NK-92 treated with Interleukin-12 subunit alpha and Interleukin-12 subunit beta, amount 100 ng/mL, for 24 hours (cell line): ENCODE results near the gene KCNQ5.

Source experiments
- DNase-seq: peaks from one replicate; lab custom pipeline; 2025; lab: John Stamatoyannopoulos, UW

The KCNQ5 gene

DNA sequence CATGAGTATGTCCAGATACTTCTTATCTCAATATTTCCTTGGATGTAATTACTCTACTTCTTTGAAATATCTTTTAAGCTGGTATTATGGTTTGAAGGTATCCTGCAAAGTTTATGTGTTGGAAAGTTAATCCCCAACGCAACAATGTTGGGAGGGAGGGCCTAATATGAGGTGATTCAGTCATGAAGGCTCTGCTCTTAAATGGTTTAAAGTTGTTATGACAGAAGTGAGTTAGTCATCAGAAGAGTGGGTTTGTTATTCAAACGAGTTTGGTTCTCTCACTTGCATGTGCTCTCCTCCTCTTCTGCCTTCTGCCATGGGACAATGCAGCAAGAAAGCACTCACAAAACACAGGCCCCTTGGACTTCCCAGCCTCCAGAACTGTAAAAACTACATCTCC is 176.3 kb downstream of the KCNQ5 start:
- no peak for DNase-seq

DNA sequence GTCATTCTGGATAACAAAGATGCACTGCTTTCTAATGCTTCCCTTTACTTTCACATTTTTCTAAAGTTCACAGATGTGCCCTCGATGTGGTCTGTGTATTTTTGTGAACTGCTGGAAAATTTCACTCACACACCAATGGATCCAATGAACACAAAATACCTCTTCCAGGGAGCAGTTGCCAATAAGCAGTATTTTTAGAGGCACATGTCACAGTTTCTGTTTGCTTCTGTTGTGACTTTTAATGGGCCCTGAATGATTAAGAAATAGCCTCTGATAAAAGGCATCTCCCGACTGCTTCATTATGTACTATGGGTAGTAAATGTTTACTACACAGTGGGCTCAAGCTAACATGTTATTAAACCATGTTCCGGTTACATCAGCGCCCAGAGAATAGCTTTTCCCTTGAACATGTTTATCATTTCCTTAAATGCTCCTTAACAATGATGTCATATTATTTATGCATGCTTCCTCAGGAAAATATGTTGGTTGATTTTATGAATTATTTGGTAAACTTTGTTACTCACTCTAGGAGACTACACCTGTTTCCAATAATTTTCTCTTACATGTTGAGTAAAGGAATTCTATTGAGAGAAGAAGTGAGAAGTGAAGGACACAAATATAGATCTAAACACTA is 188.0 kb downstream of the KCNQ5 start:
- no peak for DNase-seq

DNA sequence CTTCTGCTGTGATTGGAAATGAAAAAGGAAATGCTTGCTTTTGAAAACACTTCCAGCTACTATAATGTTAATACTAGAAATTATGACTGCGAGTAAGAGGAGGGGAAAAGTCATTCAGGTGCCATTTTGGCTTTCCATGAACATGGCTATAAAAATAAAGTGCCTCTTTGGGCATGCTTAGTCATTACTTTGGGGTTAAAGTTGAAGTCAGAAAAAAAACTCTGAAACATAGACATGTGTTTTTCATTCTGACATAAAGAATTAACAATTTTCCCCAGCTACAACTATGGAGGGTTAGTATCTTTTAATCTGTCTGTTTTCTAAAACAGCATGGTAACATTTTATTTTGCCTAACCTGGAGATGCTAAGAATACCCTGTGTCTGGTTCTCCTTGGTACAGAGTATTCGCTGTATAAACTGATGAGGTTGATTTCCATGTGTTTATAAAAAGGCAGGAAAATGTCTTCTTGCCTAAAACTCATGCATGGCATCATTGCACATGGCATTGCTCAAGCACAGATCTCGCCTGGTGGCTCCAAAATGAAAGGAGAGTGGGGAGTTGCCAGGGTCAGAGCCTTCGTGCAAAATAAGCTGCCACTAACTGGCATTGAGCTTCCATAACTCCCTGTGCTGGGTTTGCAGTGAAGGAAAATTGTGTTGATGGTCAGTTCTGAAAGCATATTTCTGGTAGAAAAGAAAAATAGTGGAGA is 188.9 kb downstream of the KCNQ5 start:
- no peak for DNase-seq

- DNase-seq = no peak
Measured at GRCh38 chr6:72811971-72812421, 190.1 kb downstream of the KCNQ5 start.

DNA sequence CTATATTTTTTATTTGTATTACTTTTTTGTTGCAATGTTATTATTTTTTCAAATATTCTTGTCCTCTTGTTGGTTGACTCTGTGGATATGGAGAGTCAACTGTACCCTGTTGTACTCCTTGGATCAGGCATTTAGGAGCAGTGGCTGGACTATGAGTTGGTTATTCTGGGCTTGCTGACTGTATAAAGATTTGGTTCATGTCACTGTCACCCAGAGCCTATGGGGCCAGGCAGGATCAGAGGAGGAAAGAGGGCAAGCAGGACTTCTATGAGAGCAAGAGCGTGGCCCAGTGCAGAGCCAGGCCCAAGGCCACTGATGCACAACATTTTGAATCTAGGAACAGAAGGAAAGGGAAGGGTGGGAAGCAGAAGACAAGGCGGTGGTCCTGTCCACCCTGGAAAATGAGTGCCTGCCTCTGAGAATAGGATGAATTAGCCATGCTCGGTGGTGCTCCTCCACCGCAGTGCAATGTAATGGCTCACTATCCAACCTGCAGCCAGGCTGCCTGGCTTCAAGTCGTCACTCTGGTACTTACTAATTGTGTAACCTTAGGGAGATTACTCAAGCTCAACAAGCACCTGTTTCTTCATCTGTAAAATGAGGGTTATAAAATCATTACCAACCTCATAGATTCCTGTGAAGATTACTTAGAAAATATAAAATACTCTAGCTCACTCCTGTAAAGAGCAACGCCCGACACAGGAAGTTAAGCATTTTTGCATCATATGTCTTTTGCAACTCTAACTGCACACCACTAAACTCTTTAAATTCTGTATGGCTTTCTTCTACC is 192.1 kb downstream of the KCNQ5 start:
- peak; percentile 9 for DNase-seq

DNA sequence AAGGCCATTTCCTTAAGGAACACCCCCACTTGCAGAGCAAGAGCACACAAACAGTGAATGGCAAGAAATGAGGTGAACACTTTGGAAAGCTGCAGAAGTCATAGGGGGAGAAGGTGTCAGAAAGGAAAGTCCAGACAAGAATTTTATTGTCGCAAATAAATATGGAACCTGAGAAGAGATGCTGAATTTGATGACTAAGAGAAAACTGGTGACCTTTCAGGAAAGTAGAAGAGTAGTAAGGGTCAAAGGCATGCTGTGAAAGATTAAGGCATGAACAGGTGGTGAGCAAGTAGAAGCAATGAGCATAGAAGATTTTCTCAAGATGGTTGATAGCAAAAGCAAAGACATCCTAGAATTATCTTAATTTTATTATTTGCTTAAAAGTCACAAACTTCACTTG is 194.2 kb downstream of the KCNQ5 start:
- DNase-seq = no peak

DNA sequence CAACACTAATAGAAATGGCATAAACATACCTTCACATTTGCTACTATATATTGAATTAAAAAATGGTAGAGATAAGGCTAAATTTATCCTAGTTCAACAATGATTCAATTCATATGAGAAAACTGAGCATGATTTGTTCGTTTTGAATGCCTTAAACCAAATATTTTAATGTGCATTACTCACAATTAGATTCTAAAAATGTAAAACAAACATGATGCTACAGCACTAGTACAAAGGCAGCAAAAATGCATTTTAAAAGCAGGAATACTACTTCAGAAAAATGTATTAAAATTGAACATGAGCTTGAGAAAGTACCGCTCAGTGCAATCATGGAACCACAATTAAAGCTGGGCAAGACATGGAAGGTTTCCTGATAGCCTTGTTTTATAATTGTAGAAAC is 195.3 kb downstream of the KCNQ5 start:
- DNase-seq = no peak

DNA sequence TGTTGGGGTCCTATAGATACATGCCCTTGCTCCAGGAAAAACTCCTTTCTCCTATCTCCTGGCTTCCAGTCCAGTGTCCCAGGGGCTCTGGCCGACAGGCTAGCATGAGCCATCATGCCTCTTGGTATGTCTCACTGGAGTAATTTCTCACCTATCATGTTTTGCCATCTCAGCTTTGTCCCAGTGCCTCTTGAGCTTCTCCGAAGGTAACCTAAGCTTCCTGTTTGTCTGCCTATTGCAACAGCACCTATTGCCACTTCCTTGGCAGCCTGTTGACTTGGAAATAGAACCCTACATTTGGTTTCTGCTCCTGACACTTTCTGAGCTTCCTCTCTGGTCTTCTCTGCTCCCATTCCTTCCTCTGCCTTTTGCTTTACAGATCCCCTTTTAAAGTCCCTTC is 197.7 kb downstream of the KCNQ5 start:
- no peak for DNase-seq

GRCh38 chr6:72820153-72820552 is 198.3 kb downstream of the KCNQ5 start:
- DNase-seq = no peak

GRCh38 chr6:72820906-72821305 is 199.0 kb downstream of the KCNQ5 start:
- DNase-seq = no peak

DNA sequence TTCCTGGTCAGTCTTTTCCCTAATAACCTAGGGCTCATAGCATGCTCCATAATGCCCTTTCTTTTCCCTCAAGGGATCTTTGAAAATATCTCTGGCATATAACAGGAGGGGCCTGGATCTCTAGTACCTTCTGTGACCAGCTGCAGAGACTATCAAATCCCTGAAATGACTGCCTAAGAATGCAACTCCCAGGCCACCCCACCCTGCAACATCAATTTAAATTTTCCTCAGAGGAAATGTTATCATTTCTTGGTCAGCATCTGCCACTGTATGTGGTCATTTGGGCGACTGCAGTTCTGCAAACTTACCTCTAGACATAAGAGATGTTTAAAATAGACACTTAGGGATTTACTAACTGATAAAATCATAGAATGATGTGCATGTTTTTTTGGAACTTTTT is 200.2 kb downstream of the KCNQ5 start:
- no peak for DNase-seq

DNA sequence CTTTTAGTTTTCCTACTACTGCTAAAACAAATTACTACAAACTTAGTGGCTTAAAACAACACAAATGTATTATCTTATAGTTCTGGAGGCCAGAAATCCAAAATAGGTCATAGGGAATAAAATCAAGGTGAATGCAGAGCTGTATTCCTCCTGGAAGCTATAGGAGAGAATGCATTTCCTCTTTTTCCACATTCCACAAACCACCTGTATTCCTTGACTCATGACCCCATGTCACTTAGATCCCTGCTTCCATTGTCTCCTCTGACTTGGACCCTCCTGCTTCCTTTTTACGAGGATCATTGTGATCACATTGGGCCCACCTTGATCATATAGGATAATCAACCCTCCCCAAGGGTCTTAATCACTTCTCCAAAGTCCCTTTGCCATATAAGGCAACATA is 200.8 kb downstream of the KCNQ5 start:
- DNase-seq = no peak

DNA sequence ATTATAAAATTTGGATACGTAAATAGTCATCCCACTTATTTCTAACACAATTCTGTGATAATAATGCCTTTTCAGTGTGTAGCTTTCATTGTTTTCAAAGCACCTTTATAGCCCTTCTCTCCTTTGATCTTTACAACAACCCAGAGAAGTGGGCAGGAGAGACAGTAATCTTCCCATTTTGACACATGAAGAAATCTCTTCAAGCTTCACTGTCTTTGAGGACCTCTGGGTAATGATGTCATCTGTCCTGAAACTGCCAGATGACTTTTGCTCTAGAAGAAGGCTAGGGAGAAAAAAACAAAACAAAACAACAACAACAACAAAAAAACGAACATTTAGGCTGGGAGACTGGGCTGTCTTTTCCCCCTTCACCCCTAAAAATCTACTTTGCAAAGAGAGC is 203.0 kb downstream of the KCNQ5 start:
- DNase-seq = no peak

DNA sequence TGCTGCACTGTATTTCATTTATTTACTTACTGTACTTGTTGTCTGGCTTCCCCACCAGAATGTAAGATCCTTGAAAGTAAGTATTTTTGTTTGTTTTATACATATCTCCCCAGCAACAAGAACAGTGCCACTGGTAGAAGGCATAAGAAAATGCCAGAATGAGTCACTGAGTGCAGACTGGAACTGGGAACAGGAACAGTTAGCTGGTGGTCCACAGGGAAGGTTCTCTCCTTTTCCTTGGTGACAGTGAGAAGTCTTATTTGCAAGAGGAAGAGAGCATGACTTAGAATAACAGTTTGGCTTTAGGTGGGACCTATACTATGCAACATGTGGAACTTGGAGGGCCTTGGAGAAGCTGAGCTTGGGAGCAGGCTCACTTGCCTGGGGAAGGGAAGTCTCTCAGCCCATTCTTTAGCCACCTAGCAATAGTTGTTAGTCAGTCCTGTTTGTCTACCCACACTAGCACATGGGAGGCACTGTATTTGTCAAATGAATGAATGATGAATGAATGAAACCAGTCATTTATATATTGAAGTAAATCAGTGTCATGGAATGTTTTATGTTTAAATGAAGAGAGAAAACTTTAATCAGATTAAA is 203.5 kb downstream of the KCNQ5 start:
- DNase-seq = no peak

- DNase-seq = no peak
Measured at GRCh38 chr6:72826037-72826436, 204.2 kb downstream of the KCNQ5 start.

DNA sequence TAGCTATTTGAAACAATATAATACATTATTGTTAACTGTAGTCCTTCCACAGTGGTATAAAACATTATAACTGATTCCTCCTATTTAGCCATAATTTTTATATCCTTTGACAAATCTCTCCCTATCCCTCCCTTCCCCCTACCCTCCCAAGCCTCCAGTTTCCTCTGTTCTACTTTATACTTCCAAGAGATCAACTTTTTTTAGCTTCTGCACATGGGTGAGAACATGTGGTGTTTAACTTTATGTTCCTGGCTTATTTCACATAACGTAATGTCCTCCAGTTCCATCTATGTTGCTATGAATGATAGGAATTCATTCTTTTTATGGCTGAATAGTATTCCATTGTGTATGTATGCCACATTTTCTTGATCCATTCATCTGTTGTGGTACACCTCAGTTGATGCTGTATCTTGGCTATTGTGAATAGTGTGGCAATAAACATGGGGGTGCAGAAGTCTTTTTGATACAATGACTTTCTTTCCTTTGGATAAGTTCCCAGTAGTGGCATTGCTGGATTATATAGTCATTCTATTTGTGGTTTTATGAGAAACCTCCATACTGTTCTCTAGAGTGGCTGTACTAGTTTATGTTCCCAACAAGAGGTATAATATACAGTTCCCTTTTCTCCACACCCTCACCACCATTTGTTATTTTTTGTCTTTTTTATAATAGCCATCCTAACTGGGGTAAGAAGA is 205.0 kb downstream of the KCNQ5 start:
- no peak for DNase-seq

DNA sequence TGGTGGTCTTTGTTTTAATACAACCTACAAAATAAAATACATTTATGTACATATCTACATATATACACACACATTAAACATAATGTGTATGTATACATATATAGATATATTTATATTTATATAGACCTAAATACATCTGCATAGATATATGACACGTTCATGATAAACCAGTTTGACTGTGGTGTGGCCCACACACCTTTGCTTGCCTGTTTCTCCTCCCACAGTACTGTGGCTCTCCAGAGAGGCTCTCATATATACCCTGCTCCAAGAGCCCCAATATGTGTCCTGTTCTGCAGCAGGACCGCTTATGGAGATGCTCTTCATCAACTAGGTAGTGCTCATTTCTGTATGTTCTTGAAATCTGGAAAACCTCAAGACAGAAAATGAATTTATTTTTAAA is 207.0 kb downstream of the KCNQ5 start:
- DNase-seq = no peak

DNA sequence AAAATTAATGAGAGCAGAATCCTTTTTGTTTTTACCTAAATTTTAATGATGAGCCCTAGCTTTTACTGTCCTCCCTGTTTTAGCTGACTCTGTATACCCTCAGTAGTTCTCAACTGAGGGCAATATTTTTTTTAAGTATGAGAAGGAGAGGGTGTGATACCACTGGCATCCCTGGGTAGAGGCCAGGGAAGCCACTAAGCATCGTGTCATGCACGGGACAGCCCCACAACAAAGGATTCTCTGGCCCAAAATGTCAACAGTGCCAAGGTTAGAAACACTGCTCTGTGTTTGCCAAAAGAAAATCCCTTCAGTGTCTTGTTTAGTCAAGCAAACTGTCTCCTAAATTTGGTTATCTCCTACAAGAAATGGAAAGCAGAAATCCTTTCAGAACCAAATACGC is 210.4 kb downstream of the KCNQ5 start:
- no peak for DNase-seq

DNA sequence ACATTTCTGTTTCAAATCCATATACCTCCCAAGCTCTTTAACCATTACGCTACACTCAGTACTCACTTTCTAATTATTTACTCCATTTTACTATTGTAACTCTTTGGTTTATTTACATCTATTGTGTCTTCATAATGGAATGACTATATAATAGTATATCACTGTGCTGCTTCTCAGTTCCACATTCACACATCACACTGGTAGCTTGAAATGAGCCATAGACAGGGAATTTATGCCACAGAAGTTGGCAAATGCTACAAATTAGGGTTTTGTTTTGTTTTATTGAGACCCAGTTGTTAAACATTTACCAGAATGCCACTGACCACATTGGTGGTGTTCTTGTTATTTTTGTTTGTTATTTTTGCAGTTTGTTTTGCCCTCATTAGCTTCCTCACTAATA is 213.9 kb downstream of the KCNQ5 start:
- no peak for DNase-seq

- DNase-seq = no peak
Measured at GRCh38 chr6:72836971-72837370, 215.1 kb downstream of the KCNQ5 start.

DNA sequence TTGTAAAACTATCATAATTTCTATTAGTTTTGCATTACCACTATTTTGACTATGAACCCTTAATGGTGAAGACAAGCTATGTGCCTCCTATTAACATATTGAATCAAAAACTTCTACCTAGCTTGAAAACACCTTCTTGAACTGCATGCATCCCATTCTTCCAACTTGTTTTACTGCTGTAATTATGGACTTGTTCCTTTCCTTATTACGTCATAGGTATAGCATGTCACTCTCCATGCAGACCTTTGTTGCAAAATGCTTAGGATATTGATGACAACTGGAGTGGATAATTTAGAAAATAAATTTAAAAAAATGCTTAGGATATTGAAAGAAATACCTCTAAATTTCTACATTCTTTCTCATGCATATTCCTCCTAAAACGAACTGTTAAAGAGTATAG is 219.3 kb downstream of the KCNQ5 start:
- no peak for DNase-seq

DNA sequence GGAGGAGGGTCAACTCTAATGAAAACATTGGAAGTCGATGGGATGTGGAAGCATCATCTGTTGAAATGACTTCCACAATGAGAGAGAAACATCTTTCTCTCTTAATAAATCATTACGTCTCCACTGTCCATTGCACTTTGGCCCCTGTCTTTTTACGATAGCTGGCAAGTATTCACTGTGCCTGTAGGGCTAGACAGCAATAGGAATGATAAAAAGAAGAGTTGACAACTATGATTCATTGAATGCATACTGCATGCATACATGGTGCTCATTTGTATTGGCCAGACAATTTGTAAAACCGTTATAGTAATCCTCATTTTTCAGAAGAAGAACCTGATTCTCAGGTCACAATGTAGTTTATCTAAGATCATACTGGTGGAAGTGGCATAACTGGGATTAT is 220.3 kb downstream of the KCNQ5 start:
- no peak for DNase-seq
